ENCODE results near the gene SGK1.
"Not testable (repeated sequence)": the region's sequence is repeated elsewhere in the genome, so short reads cannot be mapped to it uniquely, and the experiment has no call there.

Gene SGK1

GRCh38 chr6:134230940-134231339 lies 87.0 kb downstream of the SGK1 start:
- no peaks in the 10 kb centered on the region for H3K27me3 ChIP-seq (ENCODE audit: control insufficient read depth, insufficient read depth, low read length, poor library complexity, severe bottlenecking)
- no peaks in the 10 kb centered on the region for H3K4me1 ChIP-seq (ENCODE audit: control insufficient read depth, insufficient read depth, low read length)
- H3K9me3 ChIP-seq (ENCODE audit: control insufficient read depth, low read length), result no peaks in the 10 kb centered on the region
- no peaks in the 10 kb centered on the region for H3K36me3 ChIP-seq (ENCODE audit: control insufficient read depth, insufficient read depth, low read length)
- H3K27ac ChIP-seq (ENCODE audit: insufficient read depth, low read depth, low read length, poor library complexity, severe bottlenecking), result no peak overlapping the region
- WGBS, 2 experiments, result 94 to 98% methylated on average over 2 to 3 of the region's 3 CpGs
- no peak overlapping the region for H3K4me3 ChIP-seq (ENCODE audit: insufficient read depth, low read depth, low read length)

- no peaks in the 10 kb centered on the region for H3K36me3 ChIP-seq (ENCODE audit: control insufficient read depth, insufficient read depth, low read length)
- H3K27me3 ChIP-seq (ENCODE audit: control insufficient read depth, insufficient read depth, low read length, poor library complexity, severe bottlenecking), result no peaks in the 10 kb centered on the region
- no peak overlapping the region for H3K4me3 ChIP-seq (ENCODE audit: insufficient read depth, low read depth, low read length)
- H3K9me3 ChIP-seq (ENCODE audit: control insufficient read depth, low read length), result no peaks in the 10 kb centered on the region
- WGBS, 2 experiments, result 87 to 88% methylated on average over 7 to 8 of the region's 8 CpGs
- H3K4me1 ChIP-seq (ENCODE audit: control insufficient read depth, insufficient read depth, low read length), result no peaks in the 10 kb centered on the region
- no peak overlapping the region for H3K27ac ChIP-seq (ENCODE audit: insufficient read depth, low read depth, low read length, poor library complexity, severe bottlenecking)
Measured at GRCh38 chr6:134230087-134230700, 87.7 kb downstream of the SGK1 start.

GRCh38 chr6:134229520-134229919 lies 88.4 kb downstream of the SGK1 start:
- no peaks in the 10 kb centered on the region for H3K27me3 ChIP-seq (ENCODE audit: control insufficient read depth, insufficient read depth, low read length, poor library complexity, severe bottlenecking)
- no peak overlapping the region for H3K4me3 ChIP-seq (ENCODE audit: insufficient read depth, low read depth, low read length)
- no peaks in the 10 kb centered on the region for H3K36me3 ChIP-seq (ENCODE audit: control insufficient read depth, insufficient read depth, low read length)
- no peaks in the 10 kb centered on the region for H3K4me1 ChIP-seq (ENCODE audit: control insufficient read depth, insufficient read depth, low read length)
- H3K9me3 ChIP-seq (ENCODE audit: control insufficient read depth, low read length), result no peaks in the 10 kb centered on the region
- H3K27ac ChIP-seq (ENCODE audit: insufficient read depth, low read depth, low read length, poor library complexity, severe bottlenecking), result no peak overlapping the region
- WGBS, 2 experiments, result 92 to 100% methylated on average over 2 of the region's 2 CpGs

- WGBS, 2 experiments, result 98 to 100% methylated on average over 1 to 2 of the region's 2 CpGs
- H3K27ac ChIP-seq (ENCODE audit: insufficient read depth, low read depth, low read length, poor library complexity, severe bottlenecking), result no peak overlapping the region
- H3K4me3 ChIP-seq (ENCODE audit: insufficient read depth, low read depth, low read length), result no peak overlapping the region
- no peaks in the 10 kb centered on the region for H3K9me3 ChIP-seq (ENCODE audit: control insufficient read depth, low read length)
- H3K36me3 ChIP-seq (ENCODE audit: control insufficient read depth, insufficient read depth, low read length), result no peaks in the 10 kb centered on the region
- H3K27me3 ChIP-seq (ENCODE audit: control insufficient read depth, insufficient read depth, low read length, poor library complexity, severe bottlenecking), result no peaks in the 10 kb centered on the region
- H3K4me1 ChIP-seq (ENCODE audit: control insufficient read depth, insufficient read depth, low read length), result no peaks in the 10 kb centered on the region
Measured at GRCh38 chr6:134223796-134224420, 94.0 kb downstream of the SGK1 start.

GRCh38 chr6:134221250-134221649 lies 96.7 kb downstream of the SGK1 start:
- Histone ChIP-seq H3K4me3 (ENCODE audit: insufficient read depth, low read depth, low read length) (no peak overlapping the region), H3K9me3 (ENCODE audit: control insufficient read depth, low read length) (no peaks in the 10 kb centered on the region), H3K27ac (ENCODE audit: insufficient read depth, low read depth, low read length, poor library complexity, severe bottlenecking) (no peak overlapping the region), H3K27me3 (ENCODE audit: control insufficient read depth, insufficient read depth, low read length, poor library complexity, severe bottlenecking) (no peaks in the 10 kb centered on the region), H3K36me3 (ENCODE audit: control insufficient read depth, insufficient read depth, low read length) (no peaks in the 10 kb centered on the region), H3K4me1 (ENCODE audit: control insufficient read depth, insufficient read depth, low read length) (no peaks in the 10 kb centered on the region)
- 93 to 100% methylated on average over 2 to 3 of the region's 3 CpGs for WGBS, 2 experiments

GRCh38 chr6:134217798-134218140 lies 100.1 kb downstream of the SGK1 start:
- no peak overlapping the region for H3K4me3 ChIP-seq (ENCODE audit: insufficient read depth, low read depth, low read length)
- H3K9me3 ChIP-seq (ENCODE audit: control insufficient read depth, low read length), result no peaks in the 10 kb centered on the region
- H3K27ac ChIP-seq (ENCODE audit: insufficient read depth, low read depth, low read length, poor library complexity, severe bottlenecking), result no peak overlapping the region
- H3K27me3 ChIP-seq (ENCODE audit: control insufficient read depth, insufficient read depth, low read length, poor library complexity, severe bottlenecking), result no peaks in the 10 kb centered on the region
- no peaks in the 10 kb centered on the region for H3K4me1 ChIP-seq (ENCODE audit: control insufficient read depth, insufficient read depth, low read length)
- no peaks in the 10 kb centered on the region for H3K36me3 ChIP-seq (ENCODE audit: control insufficient read depth, insufficient read depth, low read length)

GRCh38 chr6:134217105-134217797 lies 100.7 kb downstream of the SGK1 start:
- WGBS, 2 experiments, result 95 to 96% methylated on average over 8 of the region's 8 CpGs

GRCh38 chr6:134216301-134217010 lies 101.5 kb downstream of the SGK1 start:
- no peak overlapping the region for H3K4me3 ChIP-seq (ENCODE audit: insufficient read depth, low read depth, low read length)
- no peaks in the 10 kb centered on the region for H3K36me3 ChIP-seq (ENCODE audit: control insufficient read depth, insufficient read depth, low read length)
- H3K9me3 ChIP-seq (ENCODE audit: control insufficient read depth, low read length), result no peaks in the 10 kb centered on the region
- WGBS, 2 experiments, result 96% methylated on average over 5 of the region's 5 CpGs
- no peak overlapping the region for H3K27ac ChIP-seq (ENCODE audit: insufficient read depth, low read depth, low read length, poor library complexity, severe bottlenecking)
- H3K4me1 ChIP-seq (ENCODE audit: control insufficient read depth, insufficient read depth, low read length), result no peaks in the 10 kb centered on the region
- no peaks in the 10 kb centered on the region for H3K27me3 ChIP-seq (ENCODE audit: control insufficient read depth, insufficient read depth, low read length, poor library complexity, severe bottlenecking)

More at GRCh38 chr6:134217105-134217797, 100.7 kb downstream of the SGK1 start:
- Histone ChIP-seq H3K27ac (ENCODE audit: insufficient read depth, low read depth, low read length, poor library complexity, severe bottlenecking) (no peak overlapping the region), H3K4me1 (ENCODE audit: control insufficient read depth, insufficient read depth, low read length) (no peaks in the 10 kb centered on the region), H3K4me3 (ENCODE audit: insufficient read depth, low read depth, low read length) (no peak overlapping the region), H3K27me3 (ENCODE audit: control insufficient read depth, insufficient read depth, low read length, poor library complexity, severe bottlenecking) (no peaks in the 10 kb centered on the region), H3K9me3 (ENCODE audit: control insufficient read depth, low read length) (no peaks in the 10 kb centered on the region), H3K36me3 (ENCODE audit: control insufficient read depth, insufficient read depth, low read length) (no peaks in the 10 kb centered on the region)

- H3K4me3 ChIP-seq (ENCODE audit: insufficient read depth, low read depth, low read length); H3K4me1 ChIP-seq (ENCODE audit: control insufficient read depth, insufficient read depth, low read length); H3K27me3 ChIP-seq (ENCODE audit: control insufficient read depth, insufficient read depth, low read length, poor library complexity, severe bottlenecking); H3K27ac ChIP-seq (ENCODE audit: insufficient read depth, low read depth, low read length, poor library complexity, severe bottlenecking); H3K36me3 ChIP-seq (ENCODE audit: control insufficient read depth, insufficient read depth, low read length); H3K9me3 ChIP-seq (ENCODE audit: control insufficient read depth, low read length): not testable (repeated sequence)
- WGBS, 2 experiments, result 96 to 100% methylated on average over 2 of the region's 2 CpGs
Measured at GRCh38 chr6:134213410-134213809, 104.5 kb downstream of the SGK1 start.

GRCh38 chr6:134211297-134211696 lies 106.6 kb downstream of the SGK1 start:
- Histone ChIP-seq H3K9me3 (ENCODE audit: control insufficient read depth, low read length) (no peaks in the 10 kb centered on the region), H3K4me1 (ENCODE audit: control insufficient read depth, insufficient read depth, low read length) (no peaks in the 10 kb centered on the region), H3K27me3 (ENCODE audit: control insufficient read depth, insufficient read depth, low read length, poor library complexity, severe bottlenecking) (no peaks in the 10 kb centered on the region), H3K36me3 (ENCODE audit: control insufficient read depth, insufficient read depth, low read length) (no peaks in the 10 kb centered on the region), H3K27ac (ENCODE audit: insufficient read depth, low read depth, low read length, poor library complexity, severe bottlenecking) (no peak overlapping the region), H3K4me3 (ENCODE audit: insufficient read depth, low read depth, low read length) (no peak overlapping the region)
- WGBS, 2 experiments, result 86 to 94% methylated on average over 2 to 3 of the region's 3 CpGs

All from ectodermal cell (in vitro differentiated cells).